GM19351 (cell line): ENCODE measurements around the gene DEFB131B.
"Not testable (repeated sequence)": the region's sequence is repeated elsewhere in the genome, so short reads cannot be mapped to it uniquely, and the experiment has no call there.

ENCODE experiments used
- ATAC-seq: cut with Tn5 transposase; IDR thresholded peaks from one replicate; pipeline ENCODE4 v1.9.1; 2021; ENCODE audit warnings: mild to moderate bottlenecking, moderate library complexity; ENCODE audit not compliant: unreplicated experiment

The DEFB131B gene

DNA sequence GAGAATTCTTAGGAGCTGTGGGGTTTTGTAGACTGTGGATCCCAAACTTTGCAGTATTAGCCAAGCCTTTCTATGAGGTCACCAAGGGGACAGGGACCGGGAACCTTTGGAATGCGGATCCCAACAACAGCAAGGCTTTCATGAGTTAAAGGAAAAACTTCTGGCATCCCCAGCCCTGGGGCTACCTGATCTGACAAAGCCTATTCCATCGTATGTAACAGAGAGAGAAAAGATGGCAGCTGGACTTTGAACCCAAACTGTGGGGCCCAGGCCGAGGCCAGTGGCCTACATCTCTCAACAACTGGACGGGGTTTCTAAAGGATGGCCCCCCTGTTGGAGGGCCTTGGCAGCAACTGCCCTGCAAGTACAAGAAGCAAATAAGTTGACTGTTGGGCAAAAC, 32.5 kb downstream of the DEFB131B start:
- not testable (repeated sequence) for ATAC-seq

DNA sequence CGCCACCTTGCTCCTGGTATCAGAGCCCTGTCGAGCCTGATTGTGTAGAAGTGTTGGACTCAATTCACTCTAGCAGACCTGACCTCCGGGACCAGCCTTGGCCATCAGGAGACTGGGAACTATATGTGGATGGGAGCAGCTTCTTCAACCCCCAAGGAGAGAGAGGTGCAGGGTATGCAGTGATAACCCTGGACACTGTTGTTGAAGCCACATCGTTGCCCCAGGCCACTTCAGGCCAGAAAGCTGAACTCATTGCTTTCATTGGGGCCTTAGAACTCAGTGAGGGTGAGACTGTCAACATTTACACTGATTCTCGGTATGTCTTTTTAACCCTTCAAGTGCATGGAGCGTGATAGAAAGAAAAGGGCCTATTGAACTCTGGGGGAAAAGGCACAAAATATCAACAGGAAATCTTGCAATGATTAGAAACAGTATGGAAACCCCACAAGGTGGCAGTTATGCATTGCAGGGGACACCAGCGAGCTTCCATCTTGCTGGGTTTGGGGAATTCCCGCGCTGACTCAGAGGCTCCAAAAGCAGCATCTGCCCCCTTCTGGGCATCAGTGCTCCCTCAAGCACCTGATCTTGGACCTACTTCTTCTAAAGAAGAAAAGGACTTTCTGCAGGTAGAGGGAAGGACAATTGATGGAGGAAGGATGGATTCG, 33.2 kb downstream of the DEFB131B start:
- ATAC-seq = not testable (repeated sequence)

DNA sequence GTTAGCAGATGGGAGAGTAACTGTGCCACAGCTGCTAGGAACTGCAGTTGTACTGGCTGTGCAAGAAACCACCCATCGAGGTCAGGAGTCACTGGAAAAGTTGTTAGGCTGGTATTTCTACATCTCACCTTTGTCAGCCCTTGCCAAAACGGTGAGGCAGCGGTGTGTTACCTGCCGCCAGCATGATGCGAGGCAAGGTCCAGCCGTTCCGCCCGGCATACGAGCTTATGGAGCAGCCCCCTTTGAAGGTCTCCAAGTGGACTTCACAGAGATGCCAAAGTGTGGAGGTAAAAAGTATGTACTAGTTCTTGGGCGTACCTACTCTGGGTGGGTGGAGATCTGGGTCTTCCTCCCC, 33.7 kb downstream of the DEFB131B start:
- not testable (repeated sequence) for ATAC-seq

DNA sequence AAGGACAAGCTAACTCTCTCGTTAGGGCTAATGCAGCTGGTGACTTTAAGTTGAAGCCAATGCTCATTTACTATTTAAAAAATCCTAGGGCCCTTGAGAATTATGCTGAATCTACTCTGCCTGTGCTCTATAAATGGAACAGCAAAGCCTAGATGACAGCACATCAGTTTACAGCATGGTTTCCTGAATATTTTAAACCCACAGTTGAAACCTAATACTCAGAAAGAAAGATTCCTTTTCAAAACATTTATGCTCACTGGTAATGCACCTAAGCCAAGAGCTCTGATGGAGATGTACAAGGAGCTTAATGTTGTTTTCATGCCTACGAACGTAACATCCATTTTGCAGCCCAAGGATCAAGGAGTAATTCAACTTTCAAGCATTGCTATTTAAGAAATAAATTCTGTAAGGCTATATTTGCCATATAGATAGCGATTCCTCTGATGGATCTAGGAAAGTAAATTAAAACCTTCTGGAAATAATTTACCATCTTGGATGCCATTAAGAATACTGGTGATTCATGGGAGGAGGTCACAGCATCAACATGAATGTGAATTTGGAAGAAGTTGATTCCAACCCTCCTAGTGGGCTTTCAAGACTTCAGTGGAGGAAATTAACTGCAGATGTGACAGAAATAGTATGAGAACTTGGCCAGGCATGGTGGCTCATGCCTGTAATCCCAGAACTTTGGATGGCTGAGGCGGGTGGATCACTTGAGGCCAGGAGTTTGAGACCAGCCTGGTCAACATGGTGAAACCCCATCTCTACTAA, 35.7 kb downstream of the DEFB131B start:
- no peak for ATAC-seq

DNA sequence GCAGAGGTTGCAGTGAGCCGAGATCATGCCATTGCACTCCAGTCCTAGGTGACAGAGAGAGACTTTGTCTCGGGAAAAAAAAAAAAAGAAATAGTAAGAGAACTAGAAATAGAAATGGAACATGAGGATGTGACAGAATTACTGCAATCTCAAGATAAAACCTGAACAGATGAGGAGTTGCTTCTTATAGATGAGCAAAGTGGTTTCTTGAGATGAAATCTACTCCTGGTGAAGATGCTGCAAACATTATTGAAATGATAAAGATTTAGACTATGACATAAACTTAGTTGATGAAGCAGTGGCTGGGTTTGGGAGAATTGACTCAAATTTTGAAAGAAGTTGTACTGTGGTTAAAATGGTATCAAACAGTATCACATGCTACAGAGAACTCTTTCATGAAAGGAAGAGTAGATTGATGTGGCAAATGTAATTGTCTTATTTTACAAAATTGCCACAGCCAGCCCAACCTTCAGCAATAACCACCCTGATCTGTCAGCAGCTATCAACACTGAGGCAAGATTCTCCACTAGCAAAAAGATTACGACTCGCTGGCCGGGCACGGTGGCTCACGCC, 36.5 kb downstream of the DEFB131B start:
- no peak for ATAC-seq

DNA sequence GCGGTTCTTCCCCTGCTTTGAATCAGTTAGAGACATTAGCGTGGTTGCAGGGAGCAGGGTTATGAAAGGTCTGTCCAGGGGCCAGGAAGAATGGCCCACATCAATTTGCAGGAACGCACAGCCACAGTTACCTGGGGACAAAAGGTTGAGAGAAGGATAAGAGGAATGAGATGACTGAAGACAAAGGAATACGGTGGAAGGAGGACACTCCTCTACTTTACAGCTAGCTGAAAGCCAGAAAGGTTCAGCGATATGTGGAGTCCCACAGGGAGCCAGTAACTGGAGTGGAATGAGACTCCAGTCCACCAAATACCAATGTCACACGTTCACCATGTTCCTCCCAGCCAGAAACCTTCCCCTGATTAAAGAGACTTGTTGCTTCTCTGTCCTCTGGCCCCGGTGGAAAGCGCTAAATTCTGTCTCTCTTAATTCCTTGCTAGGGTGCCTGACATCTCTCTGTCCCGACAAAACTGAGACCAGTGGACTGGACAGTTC, 39.4 kb downstream of the DEFB131B start:
- ATAC-seq = no peak

DNA sequence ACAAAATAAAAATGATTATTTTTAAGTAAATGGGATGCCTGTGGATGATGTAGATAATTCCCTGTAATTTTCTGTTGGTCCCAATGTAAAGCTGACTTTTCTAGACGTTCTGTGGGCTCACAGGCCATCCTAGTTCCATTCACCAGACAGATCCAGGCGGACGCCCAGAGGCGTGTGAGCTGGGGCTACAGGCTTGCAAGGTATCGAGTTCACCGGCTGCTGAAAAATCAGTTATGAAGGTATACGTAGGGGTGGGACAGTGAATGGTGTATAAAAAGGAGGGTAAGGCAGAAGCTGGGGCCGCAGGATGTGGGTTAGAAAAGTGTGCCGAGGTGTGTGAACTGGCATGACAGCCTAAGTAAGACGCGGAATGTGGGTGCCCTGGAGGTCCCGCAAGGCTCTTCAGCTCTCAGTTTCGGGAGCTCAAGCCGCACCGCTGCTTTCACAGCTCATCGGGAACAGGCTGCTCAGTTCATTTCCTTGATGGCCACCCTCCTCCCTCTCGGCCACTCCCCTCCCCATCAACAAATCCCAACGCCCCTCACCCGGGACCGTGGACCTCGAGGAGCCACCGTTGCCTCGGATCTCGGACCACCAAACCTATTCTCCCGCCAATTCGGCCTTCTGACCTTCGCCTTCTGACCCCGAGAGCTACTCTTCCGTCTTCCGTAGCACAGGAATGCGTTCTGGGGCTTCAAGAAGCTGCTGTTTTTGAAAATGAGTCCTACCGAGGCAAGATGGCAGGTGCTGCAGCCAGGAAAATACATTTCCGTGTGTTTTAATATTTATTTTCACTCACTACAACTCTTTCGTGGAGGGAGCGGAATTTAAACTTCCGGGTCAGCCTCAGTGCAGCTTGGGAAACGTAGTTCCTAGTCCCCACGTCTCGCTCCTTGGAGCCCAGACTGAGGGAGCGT, 49.8 kb downstream of the DEFB131B start, which contains the start of gene XNDC1N:
XNDC1N (minus strand) TSS at position 775 of the 917 bp plus-strand sequence. CDS start 5,241 bp downstream, outside the sequence.
- peak; percentile 75 for ATAC-seq

DNA sequence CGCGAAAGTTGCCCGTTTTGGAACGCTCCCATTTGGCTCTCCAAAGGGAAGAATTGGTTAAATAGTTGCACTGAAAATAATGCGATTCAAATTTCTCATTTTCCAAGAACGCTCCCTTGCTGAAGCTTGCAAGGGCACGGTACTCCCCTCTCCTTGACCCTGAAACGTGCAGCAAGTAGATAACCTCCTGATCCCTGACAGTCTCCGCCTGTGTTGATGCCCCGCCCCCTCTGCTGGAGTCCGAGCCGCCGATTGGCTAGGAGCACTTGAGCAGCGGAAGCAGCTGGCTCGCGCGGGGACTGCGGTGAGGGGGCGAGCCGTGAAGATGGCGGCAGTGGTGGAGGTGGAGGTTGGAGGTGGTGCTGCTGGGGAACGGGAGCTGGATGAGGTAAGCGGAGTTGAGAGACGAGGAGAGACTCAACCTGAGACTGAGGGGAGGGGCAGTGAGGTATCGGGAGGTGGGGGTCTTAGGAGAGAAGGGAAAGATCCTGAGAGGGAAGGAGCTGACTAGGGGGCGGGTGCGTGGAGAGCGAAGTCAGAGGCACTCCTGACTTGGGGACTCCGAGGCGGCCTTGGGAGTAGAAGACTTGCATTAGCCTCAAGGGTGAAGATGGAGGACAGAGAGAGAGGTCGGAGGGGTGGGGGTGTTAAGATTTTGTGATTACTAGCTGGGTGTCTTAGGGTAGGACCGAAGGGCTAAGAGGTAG, 50.6 kb downstream of the DEFB131B start, which contains the start of gene RNF121:
RNF121 (plus strand) TSS at position 310 of the 707 bp plus-strand sequence; CDS start at position 326, 16 bp downstream.
- ATAC-seq = peak; percentile 81

DNA sequence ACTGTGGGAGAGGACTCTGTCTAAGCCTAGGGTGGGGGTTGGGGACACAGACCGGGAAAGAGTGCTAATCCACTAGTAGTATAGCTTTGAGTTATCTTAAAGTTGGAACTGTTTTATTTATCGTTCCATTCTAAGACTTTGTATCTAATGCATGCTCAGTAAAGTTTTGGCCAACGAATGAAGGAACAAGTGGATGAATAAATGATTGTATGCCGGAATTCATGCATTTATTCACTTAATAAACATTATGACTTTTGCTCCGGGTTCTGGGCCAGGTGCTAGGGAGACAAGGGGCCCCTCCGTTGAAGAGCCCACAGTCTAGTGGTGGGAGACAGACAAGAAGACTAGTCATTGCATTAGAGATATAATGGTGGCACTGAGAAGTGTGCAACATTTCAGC, 51.2 kb downstream of the DEFB131B start:
- ATAC-seq = no peak

DNA sequence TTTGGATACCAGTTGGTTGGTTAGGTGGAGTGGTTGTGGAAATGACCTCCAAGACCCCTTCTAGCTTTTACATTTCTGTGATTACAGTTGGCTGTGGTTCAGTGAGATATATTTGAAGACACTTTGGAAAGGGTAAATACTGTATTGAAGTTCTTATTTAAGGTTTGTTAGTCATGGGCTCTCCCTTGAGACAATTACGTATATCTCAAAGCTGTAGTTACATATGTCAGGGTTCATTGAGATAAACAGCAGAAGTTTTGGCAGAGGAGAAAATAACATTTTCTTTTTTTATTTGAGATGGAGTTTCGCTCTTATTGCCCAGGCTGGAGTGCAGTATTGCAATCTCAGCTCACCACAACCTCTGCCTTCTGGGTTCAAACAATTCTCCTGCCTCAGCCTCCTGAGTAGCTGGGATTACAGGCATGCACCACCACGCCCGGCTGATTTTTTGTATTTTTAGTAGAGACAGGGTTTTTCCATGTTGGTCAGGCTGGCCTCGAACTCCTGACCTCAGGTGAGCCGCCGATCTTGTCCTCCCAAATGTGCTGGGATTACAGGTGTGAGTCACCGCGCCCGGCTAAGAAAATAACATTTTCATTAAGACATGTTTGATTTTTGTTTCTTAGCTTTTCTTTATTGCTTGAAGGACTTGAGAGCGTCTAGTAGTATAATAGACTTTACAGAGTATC, 52.4 kb downstream of the DEFB131B start:
- ATAC-seq = no peak

DNA sequence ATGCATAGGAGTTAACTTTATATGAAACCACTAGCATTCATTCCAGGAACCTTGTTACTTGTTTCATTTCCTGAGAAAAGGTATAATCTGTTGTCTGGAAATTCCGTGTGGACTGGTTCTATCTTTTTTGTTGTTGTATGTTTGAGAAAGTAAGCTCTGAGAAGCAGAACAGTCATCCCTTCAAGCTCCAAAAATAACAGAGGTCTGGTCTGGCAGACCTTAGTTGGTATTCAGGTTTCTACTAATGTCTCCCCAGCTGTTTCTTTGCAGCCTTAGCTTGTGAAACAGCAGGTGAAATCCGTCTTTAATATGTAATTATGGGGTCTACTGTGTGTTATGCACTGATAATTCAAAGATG, 53.0 kb downstream of the DEFB131B start:
- ATAC-seq = no peak

DNA sequence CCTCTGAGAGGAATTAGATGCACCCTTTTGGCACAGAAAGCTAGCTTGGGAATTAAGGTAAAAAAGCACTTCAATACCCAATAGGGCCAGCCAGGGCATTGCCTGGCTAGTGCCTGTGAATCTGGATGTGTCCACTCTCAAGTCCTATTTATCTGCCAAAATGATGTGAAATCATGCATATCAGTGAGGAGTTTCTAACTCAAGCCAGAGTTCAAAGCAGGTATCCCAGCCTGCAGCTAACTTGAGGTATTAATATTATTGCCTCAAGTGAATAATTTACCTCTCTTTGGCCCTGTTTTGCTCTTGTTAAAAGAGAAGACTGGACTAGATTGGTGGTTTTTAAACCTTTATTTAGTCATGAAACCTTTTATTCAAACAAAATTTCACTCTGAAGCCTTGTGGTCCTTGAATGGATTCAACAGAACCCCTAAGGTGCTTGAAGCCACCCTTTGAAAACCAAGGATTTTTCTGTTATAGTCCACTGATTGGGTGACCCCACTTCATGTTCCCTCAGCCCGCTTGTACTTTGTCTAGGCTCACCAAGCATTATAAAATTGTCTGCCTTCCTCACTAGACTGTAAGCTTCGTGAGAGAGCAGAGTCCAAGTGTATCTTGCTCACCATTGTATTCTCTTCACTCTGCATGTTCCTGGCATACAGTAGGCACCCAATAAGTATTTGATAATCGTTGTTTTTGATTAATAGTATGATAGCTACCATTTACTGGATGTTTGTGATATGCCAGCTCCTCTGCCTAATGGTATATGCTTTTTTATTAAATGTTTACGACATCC, 55.1 kb downstream of the DEFB131B start:
- ATAC-seq = no peak
